ENCODE data around the gene TNFAIP1. TPM values are rescaled to one million over a fixed set of nuclear protein-coding genes. Genes with fewer than 3 reads are reported as not detected.
"Not testable (repeated sequence)": the region's sequence is repeated elsewhere in the genome, so short reads cannot be mapped to it uniquely, and the experiment has no call there.

TNFAIP1 gene
- 10.1 and 23.7 TPM in 2 replicates for total RNA-seq (ENCODE audit: low replicate concordance)

GRCh38 chr17:28335201-28335958 is at the start of gene TNFAIP1, which contains the start of gene IFT20:
Gene TNFAIP1 (plus strand): TSS chr17:28335761. CDS start chr17:28339522, 3,761 bp downstream.
Gene IFT20 (minus strand): TSS chr17:28335472. CDS start chr17:28331985, 3,487 bp downstream.
- peak; percentile 3 for TF ChIP-seq CTCF (IDR thresholded peaks at IDR 0.05; ENCODE audit: insufficient read depth, low read length)
- DNase-seq (ENCODE audit: low read depth): peak; percentile 100
- H3K4me3 ChIP-seq (ENCODE audit: low read depth, low read length): peak within 1 kb of the TSS; percentile 95

GRCh38 chr17:28285965-28286364 is 49.6 kb upstream of the TNFAIP1 start:
- no peak for TF ChIP-seq CTCF (IDR thresholded peaks at IDR 0.05; ENCODE audit: insufficient read depth, low read length)

GRCh38 chr17:28290703-28291102 is 44.9 kb upstream of the TNFAIP1 start:
- H3K4me3 ChIP-seq (ENCODE audit: low read depth, low read length): no peak overlapping the region
- TF ChIP-seq CTCF (IDR thresholded peaks at IDR 0.05; ENCODE audit: insufficient read depth, low read length): no peak
- DNase-seq (ENCODE audit: low read depth): no peak

More at GRCh38 chr17:28285965-28286364, 49.6 kb upstream of the TNFAIP1 start:
- DNase-seq (ENCODE audit: low read depth): no peak
- no peak overlapping the region for H3K4me3 ChIP-seq (ENCODE audit: low read depth, low read length)

- TF ChIP-seq CTCF (IDR thresholded peaks at IDR 0.05; ENCODE audit: insufficient read depth, low read length): no peak
- H3K4me3 ChIP-seq (ENCODE audit: low read depth, low read length): no peak overlapping the region
- no peak for DNase-seq (ENCODE audit: low read depth)
Observed at GRCh38 chr17:28291780-28292330, 43.7 kb upstream of the TNFAIP1 start.

- not testable (repeated sequence) for DNase-seq (ENCODE audit: low read depth); H3K4me3 ChIP-seq (ENCODE audit: low read depth, low read length)
Observed at GRCh38 chr17:28292878-28293277, 42.7 kb upstream of the TNFAIP1 start.

- DNase-seq (ENCODE audit: low read depth): no peak
- TF ChIP-seq CTCF (IDR thresholded peaks at IDR 0.05; ENCODE audit: insufficient read depth, low read length): no peak
- H3K4me3 ChIP-seq (ENCODE audit: low read depth, low read length): no peak overlapping the region
Observed at GRCh38 chr17:28293994-28294393, 41.6 kb upstream of the TNFAIP1 start.

All from fibroblast of the aortic adventitia (primary cell).